Measurements from ENCODE around the gene NOTCH2.

- TF ChIP-seq CTCF (IDR thresholded peaks at IDR 0.05) (no peak), EZH2 (IDR thresholded peaks at IDR 0.05; ENCODE audit: borderline replicate concordance, insufficient read depth, low read depth, low read length, poor library complexity, severe bottlenecking) (no peak)
Measured at GRCh38 chr1:119879510-119880434, 189.7 kb downstream of the NOTCH2 start.
